Measurements from ENCODE around the gene GRK5.

- TF ChIP-seq TAF1 (IDR thresholded peaks at IDR 0.05; ENCODE audit: low read depth, low read length) (no peak), POLR2A (IDR thresholded peaks at IDR 0.05; ENCODE audit: low read depth, low read length) (no peak), POLR2AphosphoS5 (IDR thresholded peaks at IDR 0.05; ENCODE audit: low read depth, low read length) (no peak), SPI1 (IDR thresholded peaks at IDR 0.05; ENCODE audit: low read depth, low read length) (no peak), PAX5 (IDR thresholded peaks at IDR 0.05; ENCODE audit: insufficient read depth, low read length, severe bottlenecking) (no peak), POU2F2 (IDR thresholded peaks at IDR 0.05; ENCODE audit: low read depth, low read length) (no peak)
Measured at GRCh38 chr10:119272736-119273135, 65.4 kb downstream of the GRK5 start.
